NT2/D1 (cell line): ENCODE data around the gene EN2.

ENCODE experiments used
- DNase-seq: peaks from one replicate; pipeline ENCODE4 v3.0.0-alpha.2; 2011; ENCODE audit warnings: low read depth, low spot score
- H3K27me3 ChIP-seq: 2 replicates; pipeline ENCODE4 v1.6.0; 2011; ENCODE audit warnings: mild to moderate bottlenecking; ENCODE audit not compliant: insufficient read length, insufficient read depth
- H3K36me3 ChIP-seq: 2 replicates; pipeline ENCODE4 v1.6.1; 2011; ENCODE audit warnings: mild to moderate bottlenecking, low read length, mixed read lengths; ENCODE audit not compliant: insufficient read depth, insufficient read length
- H3K4me1 ChIP-seq: 2 replicates; pipeline ENCODE4 v1.5.1; 2011; ENCODE audit not compliant: insufficient read depth, insufficient read length
- H3K4me3 ChIP-seq: 2 replicates; pipeline ENCODE4 v1.5.1; 2011; ENCODE audit warnings: low read depth; ENCODE audit not compliant: insufficient read length
- H3K9ac ChIP-seq: 2 replicates; pipeline ENCODE4 v1.6.0; 2011; ENCODE audit warnings: low read depth; ENCODE audit not compliant: insufficient read length
- H3K9me3 ChIP-seq: 2 replicates; pipeline ENCODE4 v1.5.1; 2011; ENCODE audit warnings: mild to moderate bottlenecking, low read length; ENCODE audit not compliant: insufficient read depth
- SUZ12 ChIP-seq: IDR thresholded peaks from 2 replicates; pipeline ENCODE4 v1.6.1; 2011; ENCODE audit not compliant: insufficient read length, insufficient read depth; ENCODE audit errors: extremely low read depth
- YY1 ChIP-seq: IDR thresholded peaks from 2 replicates; pipeline ENCODE4 v1.6.1; 2011; ENCODE audit not compliant: insufficient read length, insufficient read depth
- ZNF274 ChIP-seq: IDR thresholded peaks from 2 replicates; pipeline ENCODE4 v1.6.1; 2011; ENCODE audit warnings: mild to moderate bottlenecking, low read depth, low read length

Gene EN2

GRCh38 chr7:155467846-155468784 lies 10.2 kb downstream of the EN2 start:
- H3K4me1 ChIP-seq, result peaks cover 4% of the 10 kb centered on the region
- no peaks in the 10 kb centered on the region for H3K36me3 ChIP-seq
- no peaks in the 10 kb centered on the region for H3K9me3 ChIP-seq
- H3K9ac ChIP-seq, result peak overlapping the region; percentile 50
- peak overlapping the region; percentile 24 for H3K4me3 ChIP-seq
- peaks cover 98% of the 10 kb centered on the region for H3K27me3 ChIP-seq
- no peak for DNase-seq
- TF ChIP-seq SUZ12, result no peak
- no peak for TF ChIP-seq ZNF274
- no peak for TF ChIP-seq YY1

GRCh38 chr7:155468785-155469148 lies 10.8 kb downstream of the EN2 start:
- H3K9me3 ChIP-seq, result no peaks in the 10 kb centered on the region
- H3K4me1 ChIP-seq, result peaks cover 4% of the 10 kb centered on the region
- no peak overlapping the region for H3K4me3 ChIP-seq
- no peaks in the 10 kb centered on the region for H3K36me3 ChIP-seq
- no peak overlapping the region for H3K9ac ChIP-seq
- TF ChIP-seq YY1, result no peak
- peak; percentile 53 for TF ChIP-seq SUZ12
- no peak for TF ChIP-seq ZNF274
- DNase-seq, result no peak
- peaks cover 98% of the 10 kb centered on the region for H3K27me3 ChIP-seq

GRCh38 chr7:155469311-155470185 lies 11.6 kb downstream of the EN2 start:
- DNase-seq, result no peak
- H3K36me3 ChIP-seq, result no peaks in the 10 kb centered on the region
- H3K9me3 ChIP-seq, result no peaks in the 10 kb centered on the region
- no peak for TF ChIP-seq ZNF274
- no peak for TF ChIP-seq YY1
- no peak for TF ChIP-seq SUZ12
- H3K27me3 ChIP-seq, result peaks cover 98% of the 10 kb centered on the region
- peaks cover 4% of the 10 kb centered on the region for H3K4me1 ChIP-seq
- no peak overlapping the region for H3K9ac ChIP-seq
- no peak overlapping the region for H3K4me3 ChIP-seq

GRCh38 chr7:155470186-155470487 lies 12.2 kb downstream of the EN2 start:
- no peaks in the 10 kb centered on the region for H3K36me3 ChIP-seq

GRCh38 chr7:155470686-155471638 lies 13.0 kb downstream of the EN2 start:
- H3K9ac ChIP-seq, result no peak overlapping the region
- H3K9me3 ChIP-seq, result no peaks in the 10 kb centered on the region
- H3K4me3 ChIP-seq, result no peak overlapping the region
- peaks cover 2% of the 10 kb centered on the region for H3K4me1 ChIP-seq
- no peaks in the 10 kb centered on the region for H3K36me3 ChIP-seq
- DNase-seq, result no peak
- TF ChIP-seq ZNF274 (no peak), YY1 (no peak), SUZ12 (no peak)
- H3K27me3 ChIP-seq, result peaks cover 98% of the 10 kb centered on the region

More at GRCh38 chr7:155470186-155470487, 12.2 kb downstream of the EN2 start:
- no peak overlapping the region for H3K4me3 ChIP-seq
- TF ChIP-seq YY1 (no peak), ZNF274 (no peak), SUZ12 (no peak)
- no peak for DNase-seq
- peaks cover 98% of the 10 kb centered on the region for H3K27me3 ChIP-seq
- H3K4me1 ChIP-seq, result peaks cover 4% of the 10 kb centered on the region
- H3K9ac ChIP-seq, result no peak overlapping the region
- no peaks in the 10 kb centered on the region for H3K9me3 ChIP-seq

GRCh38 chr7:155471718-155472117 lies 13.8 kb downstream of the EN2 start:
- Histone ChIP-seq H3K9me3 (no peaks in the 10 kb centered on the region), H3K4me1 (peaks cover 2% of the 10 kb centered on the region), H3K9ac (no peak overlapping the region), H3K36me3 (no peaks in the 10 kb centered on the region), H3K27me3 (peaks cover 98% of the 10 kb centered on the region), H3K4me3 (no peak overlapping the region)
- TF ChIP-seq YY1 (no peak), ZNF274 (no peak), SUZ12 (no peak)
- DNase-seq, result no peak
